Measurements from ENCODE around the gene OR7C2.

DNA sequence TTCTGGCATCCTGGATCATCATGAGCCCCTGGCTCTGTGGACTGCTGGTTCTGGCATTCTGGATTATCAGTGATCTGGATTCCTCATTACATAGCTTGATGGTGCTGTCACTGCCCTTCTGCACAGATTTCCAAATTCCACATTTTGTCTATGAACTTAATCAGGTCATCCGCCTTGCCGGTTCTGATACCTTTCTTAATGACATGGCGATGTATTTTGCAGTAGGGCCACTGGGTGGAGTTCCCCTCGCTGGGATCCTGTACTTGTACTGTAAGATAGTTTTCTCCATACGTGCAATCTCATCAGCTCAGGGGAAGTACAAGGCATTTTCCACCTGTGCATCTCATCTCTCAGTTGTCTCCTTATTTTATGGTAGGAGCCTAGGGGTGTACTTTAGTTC is 24.4 kb upstream of the OR7C2 start:
- TF ChIP-seq, protein P1, sequence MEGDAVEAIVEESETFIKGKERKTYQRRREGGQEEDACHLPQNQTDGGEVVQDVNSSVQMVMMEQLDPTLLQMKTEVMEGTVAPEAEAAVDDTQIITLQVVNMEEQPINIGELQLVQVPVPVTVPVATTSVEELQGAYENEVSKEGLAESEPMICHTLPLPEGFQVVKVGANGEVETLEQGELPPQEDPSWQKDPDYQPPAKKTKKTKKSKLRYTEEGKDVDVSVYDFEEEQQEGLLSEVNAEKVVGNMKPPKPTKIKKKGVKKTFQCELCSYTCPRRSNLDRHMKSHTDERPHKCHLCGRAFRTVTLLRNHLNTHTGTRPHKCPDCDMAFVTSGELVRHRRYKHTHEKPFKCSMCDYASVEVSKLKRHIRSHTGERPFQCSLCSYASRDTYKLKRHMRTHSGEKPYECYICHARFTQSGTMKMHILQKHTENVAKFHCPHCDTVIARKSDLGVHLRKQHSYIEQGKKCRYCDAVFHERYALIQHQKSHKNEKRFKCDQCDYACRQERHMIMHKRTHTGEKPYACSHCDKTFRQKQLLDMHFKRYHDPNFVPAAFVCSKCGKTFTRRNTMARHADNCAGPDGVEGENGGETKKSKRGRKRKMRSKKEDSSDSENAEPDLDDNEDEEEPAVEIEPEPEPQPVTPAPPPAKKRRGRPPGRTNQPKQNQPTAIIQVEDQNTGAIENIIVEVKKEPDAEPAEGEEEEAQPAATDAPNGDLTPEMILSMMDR (IDR thresholded peaks at IDR 0.05), result no peak
- no peak for TF ChIP-seq POLR2A (IDR thresholded peaks at IDR 0.05)

Data from suprapubic skin (tissue), 3 donors.